Fibroblast of skin of scalp (primary cell): ENCODE results near the gene CRK.

ENCODE experiments used
- DNase-seq: peaks from one replicate; pipeline ENCODE4 v3.0.0-alpha.2; 2013

Gene CRK

DNA sequence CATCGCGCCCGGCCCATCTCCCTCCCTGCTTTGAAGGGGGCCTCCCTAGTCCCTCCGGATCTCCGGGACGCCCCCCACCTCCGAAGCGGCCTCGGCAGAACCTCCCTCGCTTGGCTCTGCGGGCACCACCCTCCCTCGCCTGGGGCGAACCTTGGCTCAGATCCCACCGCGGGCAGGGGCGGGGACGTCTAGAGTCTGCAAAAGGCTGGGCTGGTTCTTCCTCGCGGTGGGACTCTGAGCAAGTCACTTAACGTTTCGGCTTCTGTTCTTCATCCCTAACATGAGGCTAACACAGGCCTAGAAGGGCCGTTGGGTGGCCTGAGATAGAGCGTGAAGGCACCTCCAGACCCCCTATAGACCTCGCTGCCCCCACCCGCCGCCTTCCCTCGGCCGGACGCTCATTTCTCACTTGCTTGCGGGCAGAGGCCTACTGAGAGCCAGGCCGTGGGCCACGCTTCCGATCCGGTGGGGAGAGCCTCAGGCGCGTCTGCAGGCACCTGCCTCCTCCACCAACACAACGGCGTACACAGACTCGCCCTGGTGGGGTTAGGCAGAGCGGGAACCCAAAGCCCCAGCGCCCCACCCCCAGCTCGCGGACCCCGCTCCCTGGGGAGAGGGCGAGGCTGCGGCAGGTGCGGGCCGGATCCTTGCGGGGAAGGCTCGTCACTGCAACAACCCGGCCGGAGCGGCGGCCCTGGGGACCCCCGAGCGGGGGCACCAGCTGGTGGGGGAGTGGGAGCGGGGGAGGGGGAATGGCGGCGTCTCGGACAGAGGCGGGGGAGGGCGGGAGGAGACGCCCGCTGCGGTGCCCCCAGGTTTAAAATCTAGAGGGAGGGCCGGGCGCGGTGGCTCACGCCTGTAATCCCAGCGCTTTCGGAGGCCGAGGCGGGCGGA is 31.0 kb upstream of the CRK start:
- DNase-seq = peak; percentile 81

DNA sequence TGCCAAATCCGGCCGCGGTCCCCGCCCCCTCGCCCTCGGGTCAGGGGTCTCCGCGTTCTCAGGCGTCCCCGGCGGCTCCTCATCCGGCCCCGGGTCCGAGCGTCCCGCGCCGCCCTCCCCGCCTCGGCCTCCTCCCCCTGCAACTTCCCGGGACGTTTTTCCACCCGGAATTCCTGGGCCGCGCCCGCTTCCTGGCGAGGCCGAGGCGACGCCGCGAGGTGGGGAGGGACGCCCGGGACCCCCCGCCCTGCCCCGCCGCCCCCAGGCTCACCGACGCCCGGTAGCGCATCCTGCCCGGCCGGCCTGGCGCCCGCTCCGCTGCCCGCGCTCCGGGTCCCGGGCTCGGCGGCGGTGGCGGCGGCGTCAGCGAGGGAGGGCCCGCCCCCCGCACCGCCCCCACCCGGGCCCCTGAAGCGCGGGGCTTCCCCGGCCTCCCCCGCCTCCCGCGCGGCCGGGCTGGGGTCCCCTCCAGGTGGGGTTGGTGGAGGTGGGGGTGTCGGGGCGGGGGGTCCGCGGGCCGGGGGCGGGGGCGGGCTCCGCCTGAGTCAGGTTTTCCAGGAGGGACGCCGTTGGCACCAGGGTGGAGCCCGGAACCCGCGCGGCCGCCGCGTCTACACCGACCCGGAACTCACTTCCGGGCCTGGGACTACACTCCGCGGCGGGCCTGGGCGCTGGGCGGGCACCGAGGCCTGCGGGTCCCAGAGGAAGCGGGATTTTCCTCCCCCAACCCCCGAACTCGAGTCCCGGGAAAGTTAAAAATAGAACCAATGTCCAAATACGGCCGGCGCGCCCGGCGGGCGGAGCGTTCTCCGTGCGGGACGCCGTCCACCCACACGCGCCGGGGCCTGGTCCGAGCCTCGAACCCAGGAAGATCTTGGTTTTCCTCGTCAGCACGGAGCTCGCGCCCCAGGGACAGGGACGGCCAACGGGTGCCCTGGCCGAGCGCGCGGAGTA is 29.7 kb upstream of the CRK start:
- DNase-seq = peak; percentile 80

DNA sequence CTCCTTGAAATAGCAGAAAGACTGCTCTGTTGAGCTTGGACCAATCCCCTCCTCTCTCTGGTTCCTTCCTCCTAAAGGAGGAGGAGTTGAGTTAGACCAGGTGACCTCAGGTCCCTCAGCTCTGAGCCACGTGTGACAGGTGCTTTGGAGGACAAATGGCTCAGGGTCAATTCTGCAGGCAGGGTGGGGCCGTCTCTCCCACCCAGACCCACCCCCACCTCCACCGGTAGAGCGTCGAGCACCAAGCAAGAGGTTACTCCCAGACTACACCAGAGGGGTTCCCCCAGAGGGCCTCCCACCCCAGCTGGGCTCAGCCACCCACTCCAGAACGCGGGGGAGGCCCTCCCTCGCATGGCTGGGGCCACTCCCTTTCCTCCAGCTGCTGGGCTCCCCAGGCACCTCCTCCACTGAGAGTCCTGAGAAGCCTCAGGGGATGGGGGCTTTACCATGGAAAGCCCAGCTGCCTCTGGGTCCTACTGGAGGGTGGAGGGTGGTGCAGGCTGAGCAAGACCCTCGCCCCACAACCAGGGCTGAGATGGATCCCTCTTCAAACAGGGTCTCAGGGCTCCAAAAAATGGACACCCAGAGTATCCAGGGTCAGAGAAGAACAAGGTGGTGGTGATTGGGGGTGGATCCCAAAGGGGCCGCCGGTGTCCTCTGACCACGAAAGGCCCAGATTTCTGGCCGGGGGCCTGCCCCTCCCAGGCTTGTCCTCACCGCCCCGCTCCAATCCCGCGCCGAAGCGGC is 28.8 kb upstream of the CRK start:
- peak; percentile 54 for DNase-seq

DNA sequence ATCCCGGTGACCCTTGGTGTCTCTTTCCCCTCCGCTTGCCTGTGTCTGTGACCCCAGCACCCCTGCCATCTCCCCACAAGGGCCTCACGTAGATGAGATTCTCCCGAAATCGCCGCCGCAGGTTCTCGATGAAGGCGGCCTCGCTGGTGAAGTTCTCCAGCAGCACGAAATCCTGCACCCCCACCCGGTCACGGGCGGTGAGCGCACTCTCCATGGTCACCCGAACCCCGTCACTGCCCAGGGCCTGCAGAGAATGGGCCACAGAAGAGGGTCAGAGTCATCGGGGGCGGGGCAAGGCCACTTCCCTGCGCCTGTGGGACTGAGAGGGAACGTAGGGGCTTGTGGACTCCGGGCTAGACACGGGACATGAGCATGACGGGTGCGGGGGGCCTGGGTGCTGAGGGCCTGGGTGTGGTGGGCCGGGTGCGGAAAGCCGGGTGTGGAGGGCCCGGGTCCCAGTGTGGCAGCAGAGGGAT is 28.1 kb upstream of the CRK start:
- no peak for DNase-seq

DNA sequence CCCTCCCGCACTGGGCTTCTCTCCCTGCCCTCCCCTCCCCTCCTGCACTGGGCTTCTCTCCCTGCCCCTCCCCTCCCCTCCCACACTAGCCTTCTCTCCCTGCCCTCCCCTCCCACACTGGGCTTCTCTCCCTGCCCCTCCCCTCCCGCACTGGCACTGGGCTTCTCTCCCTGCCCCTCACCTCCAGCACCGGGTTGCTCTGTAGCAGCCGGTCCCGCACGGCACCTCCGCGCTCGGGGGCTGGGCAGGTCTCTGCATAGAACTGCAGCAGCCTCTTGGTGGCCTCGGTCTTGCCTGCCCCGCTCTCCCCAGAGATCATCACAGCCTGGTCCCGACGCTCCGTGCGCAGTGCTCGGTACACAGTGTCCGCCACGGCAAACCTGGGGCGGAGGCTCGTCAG is 26.6 kb upstream of the CRK start:
- no peak for DNase-seq

DNA sequence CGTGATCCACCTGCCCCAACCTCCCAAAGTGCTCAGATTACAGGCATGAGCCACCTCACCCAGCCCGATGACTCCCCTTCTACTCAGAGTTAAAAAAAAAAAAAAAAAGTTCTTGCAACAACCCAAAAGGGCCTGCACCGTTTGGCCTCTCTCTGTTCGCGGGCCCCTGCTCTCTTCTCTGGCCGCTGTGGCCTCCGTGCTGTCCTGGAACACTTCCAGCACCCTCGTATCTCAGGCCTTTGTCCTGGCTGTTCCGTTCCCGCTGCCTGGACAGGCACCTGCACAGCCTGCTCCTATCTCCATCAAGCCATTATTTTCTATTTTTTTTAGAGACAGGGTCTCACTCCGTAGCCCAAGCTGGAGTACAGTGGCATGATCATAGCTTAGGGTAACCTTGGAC is 25.7 kb upstream of the CRK start:
- no peak for DNase-seq

DNA sequence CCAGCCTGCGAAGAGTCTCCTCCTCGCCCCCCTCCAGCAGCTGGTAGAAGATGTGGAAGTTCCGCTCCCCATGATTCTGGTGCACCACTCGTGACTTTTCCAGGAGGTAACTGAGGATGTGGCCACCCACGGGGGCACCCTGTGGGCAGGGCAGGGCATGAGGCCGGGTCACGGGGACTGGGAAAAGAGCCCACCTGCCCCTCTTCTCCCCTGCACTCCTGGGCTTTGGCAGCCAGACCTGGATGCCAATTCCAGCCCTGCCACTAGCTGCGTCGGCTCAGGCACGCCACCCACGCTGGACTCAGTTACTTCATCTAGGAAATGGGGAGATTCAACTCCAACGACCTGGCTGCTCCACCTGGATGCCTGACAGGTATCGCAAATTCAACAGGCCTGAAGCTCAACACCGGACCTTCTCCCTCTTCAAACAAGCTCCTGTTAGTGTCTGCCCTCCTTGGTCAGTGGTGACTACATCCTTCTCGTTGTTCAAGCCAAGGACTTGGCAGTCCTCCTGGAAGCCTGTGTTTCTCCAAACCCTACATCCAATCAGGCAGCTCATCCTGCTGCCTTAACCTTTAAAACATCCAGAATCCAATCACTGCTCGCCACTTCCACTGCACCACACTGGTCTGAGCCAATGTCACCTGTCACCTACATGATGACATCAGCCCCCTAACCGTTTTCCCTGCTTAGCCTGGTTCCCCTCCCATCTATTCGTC is 24.9 kb upstream of the CRK start:
- no peak for DNase-seq

DNA sequence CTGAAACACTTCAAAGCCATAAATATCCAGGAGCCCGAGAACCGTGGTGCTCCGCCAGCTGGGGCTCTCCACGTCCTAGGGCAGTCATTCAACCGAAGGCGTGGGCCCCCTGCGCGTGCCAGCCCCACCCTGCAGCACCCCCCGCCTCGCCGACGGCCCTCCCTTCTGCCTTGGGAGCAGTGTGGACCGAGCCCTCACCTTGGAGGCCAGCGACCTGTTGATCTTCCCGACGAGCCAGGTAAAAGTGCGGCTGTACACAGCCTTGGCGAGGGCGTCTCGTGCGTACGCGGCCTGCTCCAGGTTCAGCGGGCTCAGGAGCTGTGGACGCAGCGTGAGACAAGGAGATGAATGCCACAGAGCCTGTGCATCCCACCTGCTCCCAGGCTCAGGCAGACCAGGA is 22.4 kb upstream of the CRK start:
- DNase-seq = no peak

DNA sequence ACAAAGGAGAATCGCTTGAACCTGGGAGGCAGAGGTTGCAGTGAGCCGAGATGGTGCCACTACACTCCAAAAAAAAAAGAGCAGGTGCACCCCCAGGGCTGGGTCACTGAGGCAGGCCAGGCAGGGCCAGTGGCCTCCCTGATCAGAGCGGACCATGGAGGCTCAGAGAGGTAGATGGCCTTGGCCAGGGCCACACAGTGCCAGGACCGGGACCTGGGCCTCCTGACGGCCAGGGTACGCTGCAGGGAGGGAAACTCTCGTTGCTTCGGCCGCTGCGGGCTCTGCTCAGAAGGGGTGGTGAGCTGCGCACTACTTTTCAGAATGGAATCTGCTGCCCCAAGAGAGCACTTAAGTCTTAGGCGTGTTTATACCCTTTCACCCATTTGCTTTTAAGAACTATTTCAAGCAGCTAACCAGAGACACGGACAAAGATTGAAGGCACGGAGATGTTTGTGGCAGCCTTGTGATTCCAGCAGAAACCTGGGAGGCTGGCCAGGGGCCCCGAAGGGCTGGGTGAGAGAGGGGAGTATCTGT is 19.4 kb upstream of the CRK start:
- DNase-seq = no peak

DNA sequence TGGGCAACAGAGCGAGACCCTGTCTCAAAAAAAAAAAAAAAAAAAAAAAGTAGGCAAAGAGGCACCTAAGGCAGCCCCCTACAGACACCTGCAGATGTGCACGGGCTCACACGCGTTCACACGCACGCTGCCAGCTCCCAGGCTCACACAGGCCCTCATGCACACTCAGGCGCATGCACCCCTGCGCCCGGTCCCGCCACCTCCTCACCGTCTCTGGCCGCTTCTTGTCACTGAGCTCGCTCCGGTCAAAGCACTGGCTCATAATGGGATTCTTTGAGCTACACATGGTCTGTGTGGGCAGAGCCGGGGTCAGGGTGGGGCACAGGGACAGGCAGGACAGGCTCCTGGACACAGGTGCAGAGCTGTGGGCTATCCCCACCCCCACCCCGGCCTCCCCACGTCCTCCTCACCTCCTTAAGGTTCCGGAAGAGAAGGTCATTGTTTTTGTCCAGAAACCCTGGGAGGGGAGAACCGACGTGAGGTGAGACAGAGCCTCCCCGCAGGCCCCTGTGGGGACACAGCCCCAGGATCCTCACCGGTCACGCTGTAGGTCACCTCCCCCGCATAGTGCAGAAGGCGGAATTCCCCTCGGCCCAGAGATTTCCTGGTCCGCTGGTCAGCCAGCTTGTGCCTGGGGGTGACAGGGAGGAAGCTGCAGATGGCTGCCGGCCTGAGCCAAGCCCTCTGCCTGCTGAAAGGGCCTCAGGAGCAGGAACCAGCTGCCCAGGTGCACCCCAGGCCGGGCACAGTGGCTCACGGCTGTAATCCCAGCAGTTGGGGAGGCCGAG is 18.6 kb upstream of the CRK start:
- DNase-seq = no peak

DNA sequence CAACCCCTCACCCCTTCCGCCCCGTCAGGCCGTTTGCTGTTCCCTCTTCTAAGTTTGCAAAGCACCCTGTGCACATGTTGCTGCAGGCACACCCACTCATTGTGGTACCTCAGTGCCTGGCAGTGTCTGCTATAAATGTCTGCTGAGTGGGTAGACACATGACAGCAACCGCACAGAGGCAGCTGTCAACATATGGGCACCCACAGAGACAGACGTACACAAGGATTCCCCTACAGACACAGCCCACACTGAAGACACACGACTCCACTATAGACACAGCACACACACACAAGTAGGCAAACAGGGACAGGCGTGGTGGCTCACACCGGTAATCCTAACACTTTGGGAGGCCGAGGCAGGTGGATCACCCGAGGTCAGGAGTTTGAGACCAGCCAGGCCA is 17.8 kb upstream of the CRK start:
- no peak for DNase-seq

DNA sequence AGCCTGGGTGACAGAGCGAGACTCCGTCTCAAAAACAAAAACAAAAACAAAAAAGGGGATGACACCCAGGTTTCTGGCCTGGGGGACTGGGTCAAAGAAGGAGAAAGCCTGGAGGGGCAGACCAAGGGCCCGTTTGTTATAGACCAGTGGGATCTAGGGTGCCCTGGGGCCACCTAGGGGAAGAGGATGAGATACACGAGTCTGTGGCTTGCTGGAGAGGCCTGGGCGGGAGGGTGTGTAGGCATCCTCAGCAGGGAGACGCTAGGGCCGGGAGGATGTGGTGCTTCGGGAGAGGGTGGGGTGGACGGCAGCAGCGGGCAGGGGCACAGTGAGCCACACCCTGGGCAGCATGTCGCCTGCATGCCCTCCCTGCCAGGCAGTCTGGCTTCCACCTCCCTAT is 17.1 kb upstream of the CRK start:
- DNase-seq = no peak

DNA sequence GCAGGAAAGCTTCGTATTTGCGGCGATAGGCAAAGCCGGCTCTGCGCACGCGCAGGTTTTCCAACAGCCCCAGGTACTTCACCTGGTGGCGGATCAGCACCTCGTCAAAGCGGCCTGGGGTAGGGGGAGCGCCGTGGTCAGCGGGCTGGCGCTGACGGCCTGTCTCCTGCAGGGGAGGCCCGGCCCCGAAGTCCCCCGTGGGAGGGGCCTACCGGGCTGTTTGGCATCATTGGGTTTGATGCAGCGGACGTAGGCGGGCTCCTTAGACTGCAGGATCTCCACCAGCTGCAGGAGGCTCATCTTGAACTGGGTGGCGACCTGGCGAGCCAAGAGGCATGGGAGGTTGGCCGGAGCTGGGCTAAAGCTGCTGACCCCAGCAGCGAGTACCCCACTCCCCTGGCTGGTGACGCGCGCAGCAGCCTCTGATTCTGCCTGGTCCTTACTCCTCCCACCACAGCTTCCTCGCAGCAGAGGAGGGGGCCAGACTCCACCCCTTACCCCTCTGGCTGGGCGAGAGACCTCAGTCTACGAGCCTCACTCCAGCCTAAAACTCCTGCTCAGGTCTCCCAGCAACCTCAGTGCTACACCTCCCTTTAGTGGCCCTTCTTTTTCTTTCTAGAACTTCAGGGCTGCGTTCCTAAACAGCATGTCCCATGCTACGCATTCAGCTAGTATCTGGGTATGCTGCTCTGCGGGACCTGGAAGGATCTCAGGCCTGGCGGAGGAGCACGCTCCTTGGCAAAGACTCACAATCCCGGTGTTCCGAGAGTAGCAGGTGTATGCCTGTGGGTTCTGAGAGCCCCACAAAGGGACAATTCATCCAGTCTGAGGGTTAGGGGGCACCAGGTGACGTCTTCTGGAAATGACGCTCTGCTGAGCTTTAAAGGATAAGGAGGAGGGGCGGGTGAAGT is 16.1 kb upstream of the CRK start:
- DNase-seq = no peak

DNA sequence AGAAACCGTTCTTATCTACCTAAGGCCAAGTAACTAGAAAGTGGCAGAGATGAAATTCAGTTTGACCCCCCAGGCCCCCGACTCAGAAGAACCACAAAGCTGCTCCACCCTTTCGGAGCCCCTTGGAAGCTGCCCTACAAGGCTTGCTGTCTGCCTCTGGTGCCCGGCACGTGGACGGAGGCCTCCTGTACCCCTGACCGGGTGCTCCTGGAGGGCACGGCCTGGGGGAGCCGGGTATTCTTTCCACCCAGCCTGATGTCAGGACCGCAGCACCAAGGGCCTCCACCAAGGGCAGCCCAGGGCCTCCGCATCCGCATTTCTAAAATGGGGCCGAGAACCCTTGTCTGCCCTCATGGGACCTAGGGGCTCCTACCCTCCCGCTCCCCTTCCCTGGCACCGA is 15.5 kb upstream of the CRK start:
- no peak for DNase-seq

DNA sequence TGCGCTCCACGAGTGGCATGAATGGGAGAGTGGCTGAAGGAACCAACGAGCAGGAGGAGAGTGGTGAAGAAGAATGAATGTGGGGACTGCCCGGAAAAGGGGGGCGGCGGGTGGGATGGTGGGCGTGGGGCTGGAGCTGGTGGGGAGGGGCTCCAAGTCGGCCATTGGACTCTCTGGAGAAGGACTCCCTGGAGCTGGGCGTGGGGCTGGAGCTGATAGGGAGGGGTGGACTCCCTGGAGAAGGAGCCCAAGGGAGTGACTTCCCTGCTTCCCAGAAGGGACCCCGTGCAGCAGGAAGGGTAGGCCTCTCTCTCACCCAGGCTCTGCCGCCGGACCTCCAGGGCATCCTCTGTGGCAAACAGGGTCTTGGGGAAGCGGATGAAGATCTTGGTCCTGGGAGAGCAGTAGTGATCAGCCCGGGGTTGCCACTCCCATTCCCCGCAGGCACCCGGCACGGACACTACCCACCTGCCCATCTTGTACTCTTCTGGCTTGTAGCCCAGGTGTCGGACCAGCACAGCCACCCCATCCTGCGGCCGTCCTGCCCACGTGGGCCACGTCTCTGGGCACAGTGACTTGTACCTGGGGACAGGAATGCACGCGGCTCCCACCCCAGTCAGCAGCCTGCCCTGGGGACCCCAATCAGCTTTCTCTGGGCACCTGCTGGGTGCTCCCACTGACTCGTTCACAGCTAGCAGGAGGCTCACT is 14.9 kb upstream of the CRK start:
- no peak for DNase-seq

DNA sequence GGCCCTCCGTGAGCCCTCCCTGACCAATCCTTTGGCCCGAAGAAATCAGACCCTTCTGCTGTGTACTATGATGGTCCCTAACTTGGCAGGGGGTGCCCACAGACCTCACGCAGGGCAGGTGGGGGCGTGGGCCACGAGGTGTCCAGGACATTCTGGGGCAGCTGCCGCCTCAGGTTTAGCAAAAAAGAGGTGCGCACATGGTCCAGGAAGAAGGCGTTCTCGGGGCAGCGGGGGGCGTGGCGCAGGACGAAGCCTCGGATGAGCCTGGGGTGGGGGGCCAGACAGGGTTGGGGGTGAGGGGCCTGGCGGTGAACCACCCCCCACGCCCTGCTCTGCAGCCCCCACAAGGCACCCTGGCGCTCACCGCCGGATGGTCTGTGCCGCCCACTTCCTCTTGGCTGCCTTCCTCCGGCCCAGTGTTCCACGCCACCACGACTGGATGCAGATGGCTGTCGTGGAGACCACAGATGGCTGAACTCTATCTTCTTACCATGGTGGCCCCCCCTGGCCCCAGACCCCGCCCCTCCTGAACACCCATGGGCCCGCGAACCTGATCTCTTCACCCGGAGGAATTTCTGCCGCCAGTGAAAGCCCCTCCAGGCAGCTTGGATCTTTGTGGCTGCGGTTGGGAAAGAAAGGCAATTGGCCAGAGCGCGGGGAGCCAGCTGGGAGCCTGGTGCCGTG is 14.2 kb upstream of the CRK start:
- no peak for DNase-seq

DNA sequence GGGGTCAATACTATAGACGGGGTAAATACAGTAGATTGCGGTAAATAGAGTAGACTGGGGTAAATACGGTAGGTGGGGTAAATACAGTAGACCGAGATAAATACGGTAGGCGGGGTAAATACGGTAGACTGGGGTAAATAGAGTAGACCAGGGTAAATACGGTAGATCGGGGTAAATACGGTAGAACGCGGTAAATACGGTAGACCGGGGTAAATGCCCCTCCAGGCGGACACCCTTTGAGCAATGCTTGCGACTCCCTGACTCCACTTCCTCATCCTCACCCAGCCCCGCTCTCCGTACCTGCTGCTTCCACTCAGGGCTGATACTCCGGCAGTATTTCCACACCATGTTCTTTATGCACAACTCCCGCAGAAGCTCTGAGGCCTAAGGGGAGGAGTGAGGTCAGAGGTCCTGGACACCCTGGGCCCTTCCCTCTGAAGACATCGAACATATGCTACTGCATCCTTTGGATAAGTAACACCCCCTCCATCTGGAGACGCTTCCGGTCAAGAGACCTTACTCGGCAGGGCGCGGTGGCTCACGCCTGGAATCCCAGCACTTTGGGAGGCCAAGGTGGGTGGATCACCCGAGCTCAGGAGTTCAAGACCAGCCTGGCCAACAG is 13.3 kb upstream of the CRK start:
- DNase-seq = peak; percentile 65

DNA sequence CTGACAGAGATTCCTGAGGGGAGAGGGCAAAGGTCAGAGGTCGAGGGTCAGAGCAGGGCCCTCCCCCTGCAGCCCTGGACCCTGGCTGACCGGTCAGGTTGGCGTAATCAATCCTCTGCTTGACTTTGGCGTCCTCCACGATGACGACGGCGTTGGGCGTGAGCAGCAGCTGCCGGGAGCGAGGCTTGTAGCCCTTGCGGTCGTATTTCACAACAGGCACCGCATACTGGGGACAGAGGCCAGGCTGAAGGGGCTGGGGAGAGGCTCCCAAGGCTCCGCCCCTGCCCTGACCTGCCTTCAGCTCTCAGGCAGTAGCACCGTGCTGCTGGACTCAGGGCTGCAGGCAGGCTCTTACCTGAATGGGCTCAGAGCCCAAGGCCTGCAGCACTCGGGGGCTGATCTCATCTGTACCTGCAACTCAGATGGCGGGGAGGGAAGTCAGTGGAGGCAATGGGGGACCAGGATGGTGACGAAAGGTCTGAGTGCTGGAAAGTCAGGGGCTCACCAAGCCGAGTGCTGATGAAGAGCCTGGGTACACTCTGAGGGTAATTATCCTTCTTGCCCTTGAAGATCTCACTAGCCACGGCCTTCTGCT is 12.0 kb upstream of the CRK start:
- no peak for DNase-seq
